ENCODE data around the gene NTRK2.

GRCh38 chr9:84998639-84999038 is 329.1 kb downstream of the NTRK2 start:
- TF ChIP-seq POLR2AphosphoS5 (IDR thresholded peaks at IDR 0.05; ENCODE audit: low read depth, low read length) (no peak), POLR2A (IDR thresholded peaks at IDR 0.05; ENCODE audit: low read depth, low read length) (no peak)

Data from GM12891 (cell line).